NCI-H510A (cell line): ENCODE data around the gene TOMM40.
"Not testable (repeated sequence)": the region's sequence is repeated elsewhere in the genome, so short reads cannot be mapped to it uniquely, and the experiment has no call there.

Experiments
- DNase-seq: peaks from one replicate; lab custom pipeline; 2025; lab: John Stamatoyannopoulos, UW

Gene TOMM40

GRCh38 chr19:44897835-44898234 lies 6.8 kb downstream of the TOMM40 start:
- DNase-seq = no peak

- no peak for DNase-seq
Measured at GRCh38 chr19:44900328-44901244, 9.5 kb downstream of the TOMM40 start.

- no peak for DNase-seq
Measured at GRCh38 chr19:44903216-44903601, 12.2 kb downstream of the TOMM40 start.

- DNase-seq = no peak
Measured at GRCh38 chr19:44903602-44904425, 12.8 kb downstream of the TOMM40 start.

GRCh38 chr19:44904426-44904994 lies 13.5 kb downstream of the TOMM40 start:
- DNase-seq = no peak

- DNase-seq = no peak
Measured at GRCh38 chr19:44905437-44906160, 14.5 kb downstream of the TOMM40 start, which contains the start of gene APOE. APOE (plus strand) TSS chr19:44905796; CDS start chr19:44906625, 829 bp downstream.

- no peak for DNase-seq
Measured at GRCh38 chr19:44907613-44908012, 16.6 kb downstream of the TOMM40 start.

- DNase-seq = no peak
Measured at GRCh38 chr19:44908074-44908835, 17.2 kb downstream of the TOMM40 start.

GRCh38 chr19:44908836-44909261 lies 17.8 kb downstream of the TOMM40 start:
- no peak for DNase-seq

- no peak for DNase-seq
Measured at GRCh38 chr19:44909775-44910174, 18.7 kb downstream of the TOMM40 start.

GRCh38 chr19:44911896-44912295 lies 20.8 kb downstream of the TOMM40 start:
- DNase-seq = not testable (repeated sequence)

- DNase-seq = no peak
Measured at GRCh38 chr19:44912854-44913253, 21.8 kb downstream of the TOMM40 start.

- DNase-seq = not testable (repeated sequence)
Measured at GRCh38 chr19:44913512-44914432, 22.7 kb downstream of the TOMM40 start.

- peak; percentile 68 for DNase-seq
Measured at GRCh38 chr19:44914433-44915206, 23.6 kb downstream of the TOMM40 start, which contains the start of gene APOC1. APOC1 (plus strand) TSS chr19:44914608; CDS start chr19:44914892, 284 bp downstream.

- no peak for DNase-seq
Measured at GRCh38 chr19:44924243-44924725, 33.2 kb downstream of the TOMM40 start.

- DNase-seq = no peak
Measured at GRCh38 chr19:44925114-44925891, 34.2 kb downstream of the TOMM40 start.

GRCh38 chr19:44926245-44927077 lies 35.4 kb downstream of the TOMM40 start:
- DNase-seq = not testable (repeated sequence)
